GM12878 (cell line): ENCODE measurements around the gene LMCD1. TPM values are rescaled to one million over a fixed set of nuclear protein-coding genes. Genes with fewer than 3 reads are reported as not detected.

Experiments
- ATAC-seq: fragments of 200-7000 bp; cut with Tn5 transposase; 3 replicates; pipeline ENCODE4 v1.9.1; 2020; ENCODE audit warnings: mild to moderate bottlenecking, moderate library complexity
- BruUV-seq: library from RNA; stranded (reverse); fragments of 400-500 nt; replicated peaks from 2 replicates; lab custom pipeline; 2021; lab: Mats Ljungman, UMichigan
- CTCF ChIA-PET: fragments of 300-600 bp; sonication (Branson Sonifier 250); formaldehyde crosslinking; extraction: SDS; loops from one replicate; lab custom pipeline; 2021; ENCODE audit warnings: inconsistent platforms; lab: Yijun Ruan, JAX
- POLR2A ChIA-PET: fragments of 350-600 bp; formaldehyde crosslinking; extraction: SDS; loops from one replicate; lab custom pipeline; 2021; ENCODE audit warnings: inconsistent platforms; lab: Charles Lee
- RAD21 ChIA-PET: fragments of 300-600 bp; sonication (Branson Sonifier 250); formaldehyde crosslinking; loops from one replicate; lab custom pipeline; 2023; ENCODE audit warnings: antibody characterized with exemption; ENCODE audit not compliant: unreplicated experiment; lab: Charles Lee
- SMC1A ChIA-PET: fragments of 300-600 bp; sonication (Branson Sonifier 250); formaldehyde crosslinking; loops from one replicate; lab custom pipeline; 2023; ENCODE audit not compliant: unreplicated experiment, uncharacterized antibody; lab: Charles Lee
- DNase-seq: peaks from one replicate; pipeline ENCODE4 v3.0.0-alpha.2; 2011; ENCODE audit warnings: low read depth, low spot score
- FAIRE-seq: peaks from 3 replicates; lab custom pipeline; 2011; peaks lifted over from hg19 to GRCh38; lab: Jason Lieb, UNC
- H2AFZ ChIP-seq: 2 replicates; pipeline ENCODE4 v1.6.0; 2011; ENCODE audit warnings: low read depth, low read length, control low read depth; ENCODE audit not compliant: control insufficient read depth
- H3K27ac ChIP-seq: 2 replicates; pipeline ENCODE4 v1.5.1; 2011; ENCODE audit warnings: control low read depth; ENCODE audit not compliant: control insufficient read depth, insufficient read depth
- H3K27me3 ChIP-seq, 2 experiments: replicated peaks in 1 of 2; 2 replicates each; pipeline versions ENCODE4 v1.6.0 to v1.6.1; 2011; ENCODE audit warnings: low read length in 1 of 2; ENCODE audit not compliant: control insufficient read depth in 2 of 2, insufficient read depth in 2 of 2
- H3K36me3 ChIP-seq, 2 experiments: 2 replicates each; pipeline ENCODE4 v1.5.1; 2011; ENCODE audit warnings: low read length in 1 of 2; ENCODE audit not compliant: control insufficient read depth in 2 of 2, insufficient read depth in 2 of 2
- H3K4me1 ChIP-seq: 2 replicates; pipeline ENCODE4 v1.6.1; 2011; ENCODE audit warnings: mild to moderate bottlenecking, low read length, moderate library complexity, mixed read lengths; ENCODE audit not compliant: control insufficient read depth, insufficient read depth
- H3K4me2 ChIP-seq: 2 replicates; pipeline ENCODE4 v1.6.0; 2011; ENCODE audit warnings: control low read depth; ENCODE audit not compliant: control insufficient read depth, insufficient read depth
- H3K4me3 ChIP-seq: fragments of 200-600 bp; sonication (generic); 2 replicates; pipeline ENCODE4 v1.5.1; 2016
- H3K79me2 ChIP-seq: 2 replicates; pipeline ENCODE4 v1.6.0; 2011; ENCODE audit warnings: low read length; ENCODE audit not compliant: control insufficient read depth, insufficient read depth
- H3K9ac ChIP-seq: 2 replicates; pipeline ENCODE4 v1.8.0; 2011; ENCODE audit warnings: low read length, control low read depth, mixed read lengths; ENCODE audit not compliant: control insufficient read depth, insufficient read depth
- H3K9me3 ChIP-seq: replicated peaks from 3 replicates; pipeline ENCODE4 v1.5.1; 2011; ENCODE audit warnings: mild to moderate bottlenecking, low read length; ENCODE audit not compliant: control insufficient read depth, insufficient read depth
- H4K20me1 ChIP-seq: 2 replicates; pipeline ENCODE4 v1.6.0; 2011; ENCODE audit not compliant: control insufficient read depth, insufficient read depth
- CBX3 ChIP-seq: fragments of 200-600 bp; sonication (generic); IDR thresholded peaks from 2 replicates; pipeline ENCODE4 v1.6.1; 2016; ENCODE audit warnings: low read depth, borderline replicate concordance
- CEBPZ ChIP-seq: fragments of 150-350 bp; IDR thresholded peaks from 2 replicates; pipeline ENCODE4 v1.6.1; 2016; ENCODE audit warnings: low read depth, low read length
- RELA ChIP-seq: fragments of 450-650 bp; IDR thresholded peaks from 2 replicates; pipeline ENCODE4 v1.8.0; 2014; ENCODE audit warnings: borderline replicate concordance; ENCODE audit not compliant: partially characterized antibody
- RFX5 ChIP-seq: IDR thresholded peaks from 2 replicates; pipeline ENCODE4 v1.6.1; 2011; ENCODE audit warnings: low read depth, low read length, improper control_type of control experiment
- WRNIP1 ChIP-seq: IDR thresholded peaks from 2 replicates; pipeline ENCODE4 v1.6.1; 2011; ENCODE audit warnings: low read depth, low read length, improper control_type of control experiment, borderline replicate concordance
- WGBS: methylation state at CpG from one replicate; pipeline ENCODE4 v1.1.6; 2016; ENCODE audit warnings: low lambda C conversion rate; ENCODE audit not compliant: insufficient replicate concordance, insufficient coverage; ENCODE audit errors: missing lambda C conversion rate; 5-methylcytosine and 5-hydroxymethylcytosine counted together
- in situ Hi-C: fragments of 300-500 bp; cut with MboI; formaldehyde crosslinking; loops from 9 replicates; pipeline ENCODE4 v1.14.3; 2018; ENCODE audit warnings: mixed read lengths
- intact Hi-C: fragments of 100-400 bp; cut with micrococcal nuclease; formaldehyde crosslinking; loops from one replicate; pipeline ENCODE4 v1.14.2; 2022; ENCODE audit not compliant: unreplicated experiment
- polyA plus RNA-seq, 11 experiments: library from polyadenylated mRNA; depleted of rRNA in 4 of 11; unstranded in 6 of 11; stranded (reverse) in 5 of 11; fragments of >200 nt; fragmentation: Nextera tagmentation in 4 of 11; fragmentation: Illumina TruSeq in 1 of 11; extraction: Ambion mirVana in 4 of 11; extraction: Trizol in 1 of 11; gene quantifications; 1 replicate in 1 of 11; 2 replicates in 10 of 11; pipeline versions ENCODE4 v1.2.1 to v1.2.3, GENCODE V29; 2011 to 2016; ENCODE audit warnings: inconsistent platforms in 2 of 11, missing spikeins in 2 of 11, low read depth in 1 of 11
- total RNA-seq, 4 experiments: library from RNA; depleted of rRNA in 3 of 4; stranded (reverse); fragments of >200 nt in 3 of 4; fragmentation: Illumina TruSeq in 1 of 4; extraction: Trizol in 1 of 4; gene quantifications; 2 replicates each; pipeline versions ENCODE4 v1.2.1 to v1.2.3, GENCODE V29; 2013 to 2021

Gene LMCD1
- total and polyA plus RNA-seq, 10 of the 15 experiments (the other 5 are each of a cell fraction or from before 2014, with no cell fraction given): 0.27 to 6.4 (median 1.7) TPM

- TF ChIP-seq CBX3 (no peak), WRNIP1 (no peak), RELA (no peak), CEBPZ (no peak), RFX5 (no peak)
- BruUV-seq: no TSS peak
- POLR2A ChIA-PET: interaction anchor here (0.7 to 2.4 kb wide), 3 partner anchors 23 to 73 kb away, joined by 3 to 7 read pairs (median 5); no protein-coding TSS in a partner anchor
These were observed 4.0 kb downstream of the LMCD1 start for GRCh38 chr3:8505621-8506020.

More at GRCh38 chr3:8505621-8506020, 4.0 kb downstream of the LMCD1 start:
- 98% methylated on average over 3 of the region's 3 CpGs for WGBS
- Histone ChIP-seq H3K9me3 (no peaks in the 10 kb centered on the region), H3K4me2 (0 out of 2 replicates have a peak overlapping the region, but pooled peaks have one; percentile 23), H3K79me2 (no peaks in the 10 kb centered on the region), H3K27ac (no peak overlapping the region), H2AFZ (no peak overlapping the region; the same call in 1 of the 2 replicates), H4K20me1 (no peaks in the 10 kb centered on the region), H3K9ac (no peak overlapping the region), H3K36me3 (no peaks in the 10 kb centered on the region), H3K4me3 (no peak overlapping the region), H3K4me1 (peaks cover 18% of the 10 kb centered on the region), H3K27me3 (peaks cover 0 to 2% of the 10 kb centered on the region in 2 experiments; a peak in 1 of 4 replicates)
- in situ Hi-C loops: no loop called here
- ATAC-seq (no peak), DNase-seq (no peak), FAIRE-seq (no peak)
- SMC1A ChIA-PET: interaction anchor here (0.6 to 4.0 kb wide), 13 partner anchors 7 to 264 kb away, joined by 3 to 17 read pairs (median 4); partner anchors contain the start of gene OXTR
- CTCF ChIA-PET: interaction anchor here (1.0 to 2.2 kb wide), 6 partner anchors 13 to 157 kb away, joined by 3 to 9 read pairs (median 4); no protein-coding TSS in a partner anchor
- intact Hi-C loops: loop anchor here (2.0 kb wide), 2 partner anchors 73 to 117 kb away; no protein-coding TSS in a partner anchor
- RAD21 ChIA-PET: interaction anchor here (0.9 to 1.2 kb wide), 2 partner anchors 19 to 74 kb away, joined by 4 read pairs; no protein-coding TSS in a partner anchor
